ENCODE results near the gene S100A4.
"Not testable (repeated sequence)": the region's sequence is repeated elsewhere in the genome, so short reads cannot be mapped to it uniquely, and the experiment has no call there.

Gene S100A4

DNA sequence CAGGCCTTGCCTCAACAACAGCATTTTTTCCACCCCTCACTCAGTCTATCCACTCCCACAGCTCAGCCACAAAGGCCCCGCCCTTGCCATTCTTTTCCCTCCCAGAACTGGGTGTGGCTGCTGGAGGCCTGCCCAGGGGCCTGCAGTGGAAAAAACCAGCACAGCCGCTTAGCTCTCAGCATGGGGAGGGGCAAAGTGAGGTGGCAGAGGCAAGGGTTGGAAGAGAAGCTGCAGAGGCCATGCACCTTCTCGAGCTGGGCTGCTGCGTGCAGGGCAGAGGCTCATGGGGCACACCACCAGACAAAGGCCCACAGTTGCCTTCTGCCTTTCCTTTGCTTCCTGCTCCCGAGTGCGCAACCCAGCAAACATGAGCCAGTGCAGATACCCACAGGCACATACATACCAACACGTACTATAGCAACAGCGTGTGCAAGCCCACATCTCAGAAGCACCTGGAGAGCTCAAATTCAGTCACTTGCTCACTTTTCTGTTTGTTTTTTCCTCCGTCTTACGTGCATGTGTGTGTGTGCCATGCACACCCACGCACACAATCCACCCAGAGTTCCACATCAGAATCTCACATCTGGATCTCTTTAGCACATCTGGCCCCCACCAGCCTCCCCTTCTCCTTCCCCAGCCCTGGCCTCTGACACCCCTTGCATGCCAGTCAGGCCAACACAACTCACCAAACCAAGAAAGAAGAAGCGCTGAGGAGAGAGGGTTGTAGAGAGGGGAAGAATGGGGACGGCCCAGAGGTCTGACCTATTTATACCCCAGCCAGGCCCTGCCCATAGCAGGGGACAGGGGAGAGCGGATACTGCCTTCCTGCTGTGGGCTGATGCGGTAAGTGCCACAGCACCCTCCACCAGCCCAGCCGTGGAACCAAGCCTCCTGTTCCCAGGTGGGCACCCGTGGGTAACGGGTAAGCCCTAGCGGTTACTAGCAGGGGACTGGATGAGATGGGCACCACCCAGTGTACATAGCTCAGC, at the start of gene S100A4:
Gene S100A4 (minus strand): TSS at position 740 of the 989 bp plus-strand sequence. CDS start 1,012 bp downstream, outside the sequence.
- peak; percentile 74 to 78 for DNase-seq (ENCODE audit: low read depth in 2 of 2, low spot score in 1 of 2)

DNA sequence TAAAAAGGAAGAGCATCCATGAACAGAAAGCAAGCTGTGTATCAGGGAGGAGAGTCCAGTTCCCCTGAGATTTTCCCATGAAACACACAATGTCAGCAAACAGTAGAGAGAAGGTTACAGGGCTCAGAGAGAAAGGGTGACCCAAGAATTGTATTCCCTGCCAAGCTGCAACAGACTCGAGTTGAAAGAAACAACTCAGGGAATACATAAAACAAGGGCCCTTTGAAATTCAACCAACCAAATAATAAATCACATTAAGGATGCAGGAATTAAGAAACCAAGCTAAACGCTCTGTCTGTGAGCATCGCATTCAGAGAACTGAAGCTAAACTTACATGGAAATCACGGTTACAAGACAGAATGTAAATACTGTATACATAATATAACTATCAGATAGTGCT, 47.1 kb upstream of the S100A4 start:
- DNase-seq (ENCODE audit: low read depth in 2 of 2, low spot score in 1 of 2): no peak

DNA sequence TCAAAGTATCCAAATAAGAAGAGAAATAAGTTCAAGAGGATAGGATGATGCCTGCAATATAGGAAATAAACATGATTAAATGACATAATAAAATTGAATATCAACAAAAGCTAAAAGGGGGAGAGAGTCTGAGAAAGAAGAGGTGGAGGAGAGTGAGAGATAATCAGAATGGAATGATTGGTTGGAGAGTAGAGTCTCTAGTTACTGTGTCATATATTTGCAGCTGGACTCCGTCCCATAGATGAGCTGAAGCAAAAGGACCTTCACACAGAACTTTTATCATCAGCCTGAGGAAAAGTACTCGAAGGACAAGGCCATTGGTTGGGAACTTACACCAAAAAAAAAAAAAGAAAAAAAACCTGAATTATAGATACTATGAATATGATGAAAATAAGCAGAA, 42.9 kb upstream of the S100A4 start:
- no peak for DNase-seq (ENCODE audit: low read depth in 2 of 2, low spot score in 1 of 2)

DNA sequence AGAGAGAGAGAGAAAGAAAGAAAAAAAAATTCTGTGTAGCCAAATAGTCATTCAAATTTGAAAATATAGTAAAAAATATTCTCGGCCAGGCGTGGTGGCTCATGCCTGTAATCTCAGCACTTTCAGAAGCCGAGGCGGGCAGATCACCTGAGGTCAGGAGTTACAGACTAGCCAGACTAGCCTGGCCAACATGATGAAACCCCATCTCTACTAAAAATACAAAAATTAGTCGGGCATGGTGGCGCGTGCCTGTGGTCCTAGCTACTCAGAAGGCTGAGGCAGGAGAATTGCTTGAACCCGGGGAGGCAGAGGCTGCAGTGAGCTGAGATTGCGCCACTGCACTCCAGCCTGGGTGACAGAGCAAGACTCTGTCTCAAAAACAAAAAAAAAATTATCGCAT, 42.4 kb upstream of the S100A4 start:
- DNase-seq (ENCODE audit: low read depth in 2 of 2, low spot score in 1 of 2): not testable (repeated sequence)

DNA sequence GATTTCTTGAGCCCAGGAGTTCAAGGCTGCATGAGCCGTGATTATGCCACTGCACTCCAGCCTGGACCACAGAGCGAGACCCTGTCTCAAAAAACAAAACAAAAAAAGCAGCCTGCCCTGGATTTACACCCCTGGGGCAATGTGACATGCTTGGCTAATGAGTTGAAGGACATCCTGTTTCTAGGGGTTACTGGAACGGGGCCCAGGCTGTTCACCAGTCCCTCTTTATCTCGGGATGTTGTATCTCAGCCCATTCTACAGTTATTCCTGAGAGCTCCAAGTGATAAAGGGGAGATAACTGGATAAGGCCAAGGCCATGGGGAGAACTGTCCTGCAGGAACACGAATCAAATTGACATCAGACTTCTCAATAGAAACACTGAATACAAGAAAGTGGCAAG, 41.7 kb upstream of the S100A4 start:
- no peak for DNase-seq (ENCODE audit: low read depth in 2 of 2, low spot score in 1 of 2)

DNA sequence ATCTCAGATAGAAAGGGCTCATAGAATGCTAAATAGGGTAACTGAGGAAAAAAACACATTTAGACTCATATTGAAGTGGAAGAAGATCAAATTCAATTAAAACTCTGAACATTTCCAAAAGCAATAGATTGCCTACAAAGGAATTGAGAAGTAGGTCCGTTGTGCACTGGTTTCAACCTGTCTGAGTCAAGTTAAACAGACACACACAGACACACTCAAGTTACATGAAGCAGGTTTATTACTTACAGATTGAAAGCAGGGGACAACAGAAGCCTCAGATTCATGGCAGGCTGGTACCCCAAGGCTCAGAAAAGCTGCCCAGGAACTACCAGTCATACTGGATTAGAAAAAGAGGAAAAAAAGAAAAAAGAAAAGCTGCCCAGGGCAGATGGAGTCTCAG, 40.7 kb upstream of the S100A4 start:
- no peak for DNase-seq (ENCODE audit: low read depth in 2 of 2, low spot score in 1 of 2)

DNA sequence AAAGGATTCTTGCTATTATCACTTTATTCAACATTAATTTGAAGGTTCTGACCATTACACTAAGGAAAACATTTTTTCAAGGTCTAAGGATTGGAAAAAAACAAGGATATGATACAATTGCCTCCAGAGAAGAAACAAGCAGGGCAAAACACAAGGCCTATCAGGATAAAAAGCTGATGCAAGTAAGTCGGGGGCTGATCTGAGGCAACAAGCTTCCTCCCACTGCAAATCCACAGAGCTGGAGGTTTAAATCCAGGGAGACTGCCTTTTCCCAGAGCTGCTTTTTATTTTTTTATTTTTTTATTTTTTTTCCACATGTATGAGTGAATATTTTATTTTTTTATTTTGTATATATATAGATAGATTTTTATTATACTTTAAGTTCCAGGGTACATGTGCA, 39.4 kb upstream of the S100A4 start:
- no peak for DNase-seq (ENCODE audit: low read depth in 2 of 2, low spot score in 1 of 2)

DNA sequence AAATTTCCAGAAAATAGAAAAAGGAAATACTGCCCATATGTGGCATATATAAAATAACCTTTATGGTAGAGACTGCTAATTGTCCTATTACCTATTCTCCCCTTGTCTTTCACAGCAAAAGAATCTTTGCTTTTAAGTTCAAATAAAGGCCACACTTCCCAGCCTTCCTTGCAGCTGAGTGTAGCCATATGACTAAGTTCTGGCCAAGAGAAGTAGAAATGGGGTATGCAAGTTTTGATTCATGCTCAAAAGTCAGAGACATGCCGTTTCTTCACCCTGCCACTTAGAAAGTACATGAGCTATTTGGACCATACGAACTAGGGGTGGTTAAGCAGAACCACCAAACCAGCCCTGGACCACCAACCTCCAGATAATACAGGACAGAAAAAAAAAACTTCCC, 38.4 kb upstream of the S100A4 start:
- DNase-seq (ENCODE audit: low read depth in 2 of 2, low spot score in 1 of 2): no peak

DNA sequence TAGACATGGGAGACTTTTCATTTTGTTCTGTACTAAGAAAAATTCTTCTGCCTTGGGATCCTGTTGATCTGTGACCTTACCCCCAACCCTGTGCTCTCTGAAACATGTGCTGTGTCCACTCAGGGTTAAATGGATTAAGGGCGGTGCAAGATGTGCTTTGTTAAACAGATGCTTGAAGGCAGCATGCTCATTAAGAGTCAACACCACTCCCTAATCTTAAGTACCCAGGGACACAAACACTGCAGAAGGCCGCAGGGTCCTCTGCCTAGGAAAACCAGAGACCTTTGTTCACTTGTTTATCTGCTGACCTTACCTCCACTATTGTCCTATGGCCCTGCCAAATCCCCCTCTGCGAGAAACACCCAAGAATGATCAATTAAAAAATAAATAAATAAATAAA, 37.9 kb upstream of the S100A4 start:
- DNase-seq (ENCODE audit: low read depth in 2 of 2, low spot score in 1 of 2): not testable (repeated sequence)

DNA sequence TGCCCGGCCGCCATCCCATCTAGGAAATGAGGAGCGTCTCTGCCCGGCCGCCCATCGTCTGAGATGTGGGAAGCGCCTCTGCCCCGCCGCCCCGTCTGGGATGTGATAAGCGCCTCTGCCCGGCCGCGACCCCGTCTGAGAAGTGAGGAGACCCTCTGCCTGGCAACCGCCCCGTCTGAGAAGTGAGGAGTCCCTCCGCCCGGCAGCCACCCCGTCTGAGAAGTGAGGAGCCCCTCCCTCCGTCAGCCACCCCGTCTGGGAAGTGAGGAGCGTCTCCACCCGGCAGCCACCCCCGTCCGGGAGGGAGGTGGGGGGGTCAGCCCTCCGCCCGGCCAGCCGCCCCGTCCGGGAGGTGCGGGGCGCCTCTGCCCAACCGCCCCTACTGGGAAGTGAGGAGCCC, 37.2 kb upstream of the S100A4 start:
- DNase-seq (ENCODE audit: low read depth in 2 of 2, low spot score in 1 of 2): not testable (repeated sequence)

DNA sequence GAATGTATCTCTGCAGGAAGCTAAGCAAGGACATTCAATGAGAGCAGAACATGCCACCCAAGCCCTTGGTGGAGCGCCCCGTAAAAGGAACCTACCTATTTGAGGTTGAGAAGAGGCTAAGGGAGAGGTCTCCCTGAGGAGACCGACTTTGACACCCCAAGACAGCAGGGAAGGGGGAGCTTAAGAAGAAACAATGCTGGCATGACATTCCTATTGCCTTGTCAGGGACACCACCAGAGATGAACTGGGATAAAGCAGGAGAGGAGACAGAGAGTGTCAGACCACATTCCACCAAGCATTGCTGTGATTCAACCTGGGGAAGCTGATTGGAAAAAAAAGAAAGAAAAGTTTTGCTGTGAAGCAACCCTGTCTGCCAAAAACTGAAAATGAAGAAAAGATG, 33.3 kb upstream of the S100A4 start:
- no peak for DNase-seq (ENCODE audit: low read depth in 2 of 2, low spot score in 1 of 2)

DNA sequence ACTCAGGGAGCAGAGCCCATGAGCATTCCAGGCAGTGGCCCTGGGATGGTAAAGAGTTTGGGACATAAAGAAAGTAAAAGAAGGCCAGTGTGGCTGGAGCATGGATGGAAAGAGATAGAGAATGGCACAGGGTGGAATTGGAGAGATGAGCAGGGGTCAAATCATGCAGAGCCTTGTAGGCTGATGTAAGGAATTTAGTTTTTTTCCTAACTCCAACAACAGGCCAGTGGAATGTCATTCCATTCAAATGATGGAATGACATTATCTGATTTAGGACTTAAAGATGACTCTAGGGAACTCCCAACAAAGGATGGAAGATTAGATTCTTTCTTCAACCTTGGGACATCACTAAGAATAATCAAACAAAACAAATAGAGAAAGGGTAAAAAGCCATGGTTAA, 32.9 kb upstream of the S100A4 start:
- DNase-seq (ENCODE audit: low read depth in 2 of 2, low spot score in 1 of 2): no peak

DNA sequence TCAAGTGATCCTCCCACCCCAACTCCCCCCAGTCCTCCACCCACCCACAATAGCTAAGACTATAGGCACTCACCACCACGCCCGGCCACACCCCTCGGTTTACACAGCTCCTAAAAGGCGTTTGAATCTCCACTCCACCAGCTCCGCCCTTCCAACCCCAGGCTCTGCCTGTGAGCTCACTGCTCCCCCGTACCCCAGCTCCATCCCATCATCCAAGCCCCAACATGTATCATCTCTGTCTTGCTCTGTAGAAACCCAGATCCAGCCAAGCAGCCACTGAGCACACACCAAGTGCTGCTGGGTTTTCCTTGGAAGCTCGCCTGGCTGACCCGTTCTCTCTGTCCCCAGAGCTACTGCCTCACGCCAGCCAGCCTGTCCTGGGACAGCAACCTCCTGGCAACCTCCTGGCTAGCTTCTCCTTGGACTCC, 32.0 kb upstream of the S100A4 start:
- DNase-seq (ENCODE audit: low read depth in 2 of 2, low spot score in 1 of 2): no peak

DNA sequence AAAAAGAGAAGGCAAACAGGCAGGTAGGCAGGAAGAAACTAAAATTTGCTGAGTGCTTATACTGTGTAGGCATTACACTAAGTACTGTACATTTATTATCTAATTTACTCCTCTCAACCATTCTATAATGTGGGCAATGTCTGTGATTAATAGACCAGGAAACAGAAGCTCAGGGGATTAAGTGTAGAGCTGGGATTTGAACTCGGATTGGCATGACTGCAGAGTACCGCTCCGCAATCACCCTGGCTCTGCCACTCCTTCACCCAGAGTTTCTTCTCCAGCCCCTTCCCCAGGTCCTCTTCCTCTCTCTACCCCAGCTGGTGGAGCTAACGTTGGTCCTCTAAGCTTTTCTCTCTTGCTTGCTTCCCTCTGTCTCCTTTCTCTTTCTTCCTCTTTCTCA, 31.5 kb upstream of the S100A4 start:
- no peak for DNase-seq (ENCODE audit: low read depth in 2 of 2, low spot score in 1 of 2)

DNA sequence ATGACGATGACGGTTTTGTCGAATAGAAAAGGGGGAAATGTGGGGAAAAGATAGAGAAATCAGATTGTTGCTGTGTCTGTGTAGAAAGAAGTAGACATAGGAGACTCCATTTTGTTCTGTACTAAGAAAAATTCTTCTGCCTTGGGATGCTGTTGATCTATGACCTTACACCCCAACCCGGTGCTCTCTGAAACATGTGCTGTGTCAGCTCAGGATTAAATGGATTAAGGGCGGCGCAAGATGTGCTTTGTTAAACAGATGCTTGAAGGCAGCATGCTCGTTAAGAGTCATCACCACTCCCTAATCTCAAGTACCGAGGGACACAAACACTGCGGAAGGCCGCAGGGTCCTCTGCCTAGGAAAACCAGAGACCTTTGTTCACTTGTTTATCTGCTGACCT, 29.9 kb upstream of the S100A4 start:
- not testable (repeated sequence) for DNase-seq (ENCODE audit: low read depth in 2 of 2, low spot score in 1 of 2)

DNA sequence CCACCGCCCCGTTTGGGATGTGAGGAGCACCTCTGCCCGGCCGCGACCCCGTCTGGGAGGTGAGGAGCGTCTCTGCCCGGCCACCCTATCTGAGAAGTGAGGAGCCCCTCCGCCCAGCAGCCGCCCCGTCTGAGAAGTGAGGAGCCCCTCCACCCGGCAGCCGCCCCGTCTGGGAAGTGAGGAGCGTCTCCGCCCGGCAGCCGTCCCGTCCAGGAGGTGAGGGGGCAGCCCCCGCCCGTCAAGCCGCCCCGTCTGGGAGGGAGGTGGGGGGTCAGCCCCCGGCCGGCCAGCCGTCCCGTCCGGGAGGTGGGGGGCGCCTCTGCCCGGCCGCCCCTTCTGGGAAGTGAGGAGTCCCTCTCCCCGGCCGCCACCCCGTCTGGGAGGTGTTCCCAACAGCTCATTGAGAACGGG, 29.5 kb upstream of the S100A4 start:
- not testable (repeated sequence) for DNase-seq (ENCODE audit: low read depth in 2 of 2, low spot score in 1 of 2)

DNA sequence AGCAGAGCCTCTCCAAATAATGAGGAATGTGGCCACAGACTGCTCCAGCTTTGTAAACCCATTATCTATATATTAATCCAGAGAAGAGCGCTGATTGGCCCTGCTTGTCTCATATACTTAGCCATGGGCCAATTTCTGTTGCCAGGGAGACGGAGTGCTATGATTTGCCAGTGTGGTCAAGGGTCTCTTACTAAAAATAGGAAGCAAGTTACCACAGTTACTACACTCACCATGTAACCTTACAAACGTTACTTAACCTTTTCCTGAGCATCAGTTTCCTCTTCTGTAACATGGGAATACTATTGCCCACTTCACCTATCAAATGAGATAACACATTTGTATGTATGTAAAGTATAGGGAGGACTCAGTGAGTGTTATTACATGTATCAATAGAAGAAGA, 27.7 kb upstream of the S100A4 start:
- no peak for DNase-seq (ENCODE audit: low read depth in 2 of 2, low spot score in 1 of 2)

DNA sequence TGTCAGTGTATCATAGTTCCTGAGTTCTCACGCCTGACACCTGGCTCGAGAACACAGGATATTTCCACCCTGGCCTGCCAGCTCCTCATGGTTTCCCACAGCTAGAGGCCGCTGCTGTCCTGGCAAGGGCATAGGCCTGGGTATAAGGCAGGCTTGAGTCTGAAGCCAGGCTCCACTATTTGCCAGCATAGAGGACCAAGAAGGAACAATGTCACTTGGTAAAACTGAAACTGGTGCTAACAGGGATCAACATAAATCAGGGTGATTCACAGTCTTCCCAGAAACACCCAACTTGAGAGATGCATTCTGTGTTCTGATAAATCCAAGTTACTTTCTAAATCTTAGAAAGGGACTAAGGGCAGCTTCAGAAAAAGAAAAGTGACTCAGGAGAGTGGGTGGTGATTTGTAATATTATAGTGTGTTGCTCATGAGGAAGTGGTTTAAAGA, 27.0 kb upstream of the S100A4 start:
- no peak for DNase-seq (ENCODE audit: low read depth in 2 of 2, low spot score in 1 of 2)

DNA sequence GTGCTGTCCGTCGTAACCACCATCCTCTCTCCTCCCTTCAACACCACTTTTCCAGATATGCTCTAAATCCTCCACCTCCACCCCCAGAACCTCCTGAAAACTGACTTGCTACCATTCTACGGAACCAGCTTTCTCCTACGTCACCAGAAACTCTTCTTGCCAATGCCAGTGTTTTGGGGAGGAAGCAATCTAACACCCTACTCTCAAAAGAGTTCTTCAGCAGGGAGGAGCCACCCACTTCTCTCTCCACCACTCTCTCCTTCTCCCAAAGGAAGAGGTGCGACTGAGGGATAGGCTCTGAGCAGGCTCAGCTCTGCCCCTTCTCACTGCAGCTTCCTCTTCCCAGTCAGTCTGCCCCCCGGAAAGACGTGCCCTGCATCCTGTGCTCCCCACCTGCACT, 26.1 kb upstream of the S100A4 start:
- DNase-seq (ENCODE audit: low read depth in 2 of 2, low spot score in 1 of 2): no peak

DNA sequence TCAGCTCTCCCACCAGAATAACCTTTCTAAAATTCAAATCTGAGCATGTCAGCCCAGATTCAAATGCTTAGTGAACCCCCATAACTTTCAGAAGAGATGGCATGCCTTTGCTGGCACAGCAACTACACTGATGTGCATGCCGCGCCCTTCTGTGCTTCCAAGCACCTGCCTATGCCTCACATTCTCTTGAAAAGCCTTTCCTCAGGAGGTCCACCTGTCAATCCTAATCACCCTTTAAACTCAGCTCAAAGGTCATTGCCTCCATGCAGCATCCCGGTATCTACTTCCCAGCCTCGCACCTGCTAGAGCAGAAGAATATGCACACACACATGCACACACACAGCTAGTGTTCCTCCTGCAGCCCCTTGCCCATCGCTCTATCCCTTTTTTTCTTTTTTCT, 25.3 kb upstream of the S100A4 start:
- DNase-seq (ENCODE audit: low read depth in 2 of 2, low spot score in 1 of 2): no peak

DNA sequence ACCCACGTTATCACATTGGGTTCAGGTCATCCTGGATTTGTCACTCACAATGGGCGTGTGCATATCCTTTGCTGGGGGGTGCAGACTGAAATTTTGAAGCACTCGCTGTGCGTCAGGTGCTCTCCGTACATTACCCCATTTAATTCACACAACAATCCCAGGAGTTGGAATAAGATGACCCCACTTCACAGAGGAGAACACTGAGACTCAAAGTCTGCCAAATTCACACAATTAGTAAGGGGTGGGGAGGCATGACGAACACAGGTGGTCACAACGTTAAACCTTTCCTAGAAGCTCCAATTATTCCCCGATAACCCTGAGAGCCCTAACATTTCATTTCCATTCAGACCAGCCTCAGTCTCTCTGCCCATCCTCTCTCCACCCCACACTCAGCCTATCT, 23.9 kb upstream of the S100A4 start:
- no peak for DNase-seq (ENCODE audit: low read depth in 2 of 2, low spot score in 1 of 2)

DNA sequence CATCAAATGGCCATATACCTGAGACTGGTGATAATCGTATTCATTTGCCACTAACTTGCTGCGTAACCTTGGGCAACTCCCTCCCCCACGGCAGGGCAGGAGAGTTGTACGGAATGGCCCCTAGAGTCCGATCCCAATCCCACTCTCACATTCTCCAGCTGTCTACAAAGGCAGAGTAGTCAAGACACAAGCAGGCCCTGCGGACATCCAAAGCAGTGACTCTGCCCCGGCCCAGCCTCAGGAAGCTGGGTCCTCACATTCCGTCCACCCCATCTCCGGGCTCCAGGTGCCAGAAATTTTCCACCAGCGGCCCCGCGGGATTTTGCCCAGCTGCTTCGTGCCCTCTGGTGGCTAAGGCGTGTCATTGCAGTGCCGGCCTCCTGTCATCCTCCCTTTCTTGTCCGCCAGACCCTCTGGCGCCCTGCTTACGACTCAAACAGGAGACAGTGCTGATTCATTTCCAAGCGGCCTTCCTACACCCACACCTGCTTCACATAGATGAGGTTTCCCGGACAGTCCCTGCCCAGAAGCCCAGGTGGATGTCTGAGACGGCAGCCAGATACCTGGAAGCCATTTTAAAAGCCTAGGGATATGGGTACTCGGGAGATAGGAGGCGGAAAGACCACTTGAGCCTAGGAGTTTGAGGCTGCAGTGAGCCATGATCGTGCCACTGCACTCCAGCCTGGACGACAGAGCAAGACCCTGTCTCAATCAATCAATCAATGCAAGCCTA, 22.9 kb upstream of the S100A4 start:
- DNase-seq (ENCODE audit: low read depth in 2 of 2, low spot score in 1 of 2): peak; percentile 51 to 69

Data from stimulated activated CD8-positive, alpha-beta memory T cell treated with anti-CD3 and anti-CD28 coated beads, Interleukin-4, amount 100 ng/mL, for 4 hours (primary cell).